ENCODE results near the gene GPS1. TPM values are rescaled to one million over a fixed set of nuclear protein-coding genes. Genes with fewer than 3 reads are reported as not detected.

GPS1 gene
- total and polyA plus RNA-seq, 10 of the 15 experiments (the other 5 are each of a cell fraction or from before 2014, with no cell fraction given), result 2.2 to 146 (median 77.7) TPM

DNA sequence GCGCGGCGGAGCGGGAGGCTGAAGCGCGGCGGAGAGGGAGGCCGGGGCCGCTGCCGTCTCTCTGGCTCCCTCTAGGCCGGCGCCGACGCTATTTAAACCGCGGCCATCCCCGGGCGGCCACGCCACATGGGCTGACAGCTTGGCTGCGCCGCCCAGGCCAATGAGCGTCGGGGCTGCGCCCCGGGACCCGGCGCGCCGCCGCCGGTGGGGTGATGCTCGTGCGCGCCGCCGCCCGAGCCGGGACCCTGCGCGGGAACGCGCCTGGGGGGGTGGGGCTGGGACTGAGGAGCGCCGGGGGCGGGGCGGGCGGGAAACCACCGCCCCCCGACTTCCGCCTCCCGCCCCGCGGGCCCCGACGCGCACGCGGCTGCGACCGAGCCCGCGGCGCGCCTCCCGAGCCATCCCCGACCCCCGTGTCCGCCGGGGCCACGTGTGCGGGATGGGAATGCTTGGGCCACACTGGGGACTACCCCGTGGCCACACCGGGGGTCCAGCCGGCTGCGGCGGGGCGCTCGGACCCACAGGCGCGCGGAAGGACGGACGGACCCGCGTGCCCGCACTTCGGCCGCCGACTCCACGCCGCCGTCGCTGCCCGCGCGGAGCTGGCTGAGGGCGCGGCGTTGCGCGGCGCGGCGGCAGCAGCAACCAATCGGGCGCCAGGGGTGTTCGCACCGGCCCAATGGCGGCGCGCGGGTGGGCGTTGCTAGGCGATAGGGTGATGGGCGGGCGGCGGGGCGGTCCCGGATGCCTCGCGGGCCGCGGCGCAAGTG lies 46.7 kb downstream of the GPS1 start, which contains the start of gene FASN (continued):
- TF ChIP-seq, protein P1, sequence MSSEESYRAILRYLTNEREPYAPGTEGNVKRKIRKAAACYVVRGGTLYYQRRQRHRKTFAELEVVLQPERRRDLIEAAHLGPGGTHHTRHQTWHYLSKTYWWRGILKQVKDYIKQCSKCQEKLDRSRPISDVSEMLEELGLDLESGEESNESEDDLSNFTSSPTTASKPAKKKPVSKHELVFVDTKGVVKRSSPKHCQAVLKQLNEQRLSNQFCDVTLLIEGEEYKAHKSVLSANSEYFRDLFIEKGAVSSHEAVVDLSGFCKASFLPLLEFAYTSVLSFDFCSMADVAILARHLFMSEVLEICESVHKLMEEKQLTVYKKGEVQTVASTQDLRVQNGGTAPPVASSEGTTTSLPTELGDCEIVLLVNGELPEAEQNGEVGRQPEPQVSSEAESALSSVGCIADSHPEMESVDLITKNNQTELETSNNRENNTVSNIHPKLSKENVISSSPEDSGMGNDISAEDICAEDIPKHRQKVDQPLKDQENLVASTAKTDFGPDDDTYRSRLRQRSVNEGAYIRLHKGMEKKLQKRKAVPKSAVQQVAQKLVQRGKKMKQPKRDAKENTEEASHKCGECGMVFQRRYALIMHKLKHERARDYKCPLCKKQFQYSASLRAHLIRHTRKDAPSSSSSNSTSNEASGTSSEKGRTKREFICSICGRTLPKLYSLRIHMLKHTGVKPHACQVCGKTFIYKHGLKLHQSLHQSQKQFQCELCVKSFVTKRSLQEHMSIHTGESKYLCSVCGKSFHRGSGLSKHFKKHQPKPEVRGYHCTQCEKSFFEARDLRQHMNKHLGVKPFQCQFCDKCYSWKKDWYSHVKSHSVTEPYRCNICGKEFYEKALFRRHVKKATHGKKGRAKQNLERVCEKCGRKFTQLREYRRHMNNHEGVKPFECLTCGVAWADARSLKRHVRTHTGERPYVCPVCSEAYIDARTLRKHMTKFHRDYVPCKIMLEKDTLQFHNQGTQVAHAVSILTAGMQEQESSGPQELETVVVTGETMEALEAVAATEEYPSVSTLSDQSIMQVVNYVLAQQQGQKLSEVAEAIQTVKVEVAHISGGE (CRISPR knock-in tag; IDR thresholded peaks at IDR 0.05), result no peak

DNA sequence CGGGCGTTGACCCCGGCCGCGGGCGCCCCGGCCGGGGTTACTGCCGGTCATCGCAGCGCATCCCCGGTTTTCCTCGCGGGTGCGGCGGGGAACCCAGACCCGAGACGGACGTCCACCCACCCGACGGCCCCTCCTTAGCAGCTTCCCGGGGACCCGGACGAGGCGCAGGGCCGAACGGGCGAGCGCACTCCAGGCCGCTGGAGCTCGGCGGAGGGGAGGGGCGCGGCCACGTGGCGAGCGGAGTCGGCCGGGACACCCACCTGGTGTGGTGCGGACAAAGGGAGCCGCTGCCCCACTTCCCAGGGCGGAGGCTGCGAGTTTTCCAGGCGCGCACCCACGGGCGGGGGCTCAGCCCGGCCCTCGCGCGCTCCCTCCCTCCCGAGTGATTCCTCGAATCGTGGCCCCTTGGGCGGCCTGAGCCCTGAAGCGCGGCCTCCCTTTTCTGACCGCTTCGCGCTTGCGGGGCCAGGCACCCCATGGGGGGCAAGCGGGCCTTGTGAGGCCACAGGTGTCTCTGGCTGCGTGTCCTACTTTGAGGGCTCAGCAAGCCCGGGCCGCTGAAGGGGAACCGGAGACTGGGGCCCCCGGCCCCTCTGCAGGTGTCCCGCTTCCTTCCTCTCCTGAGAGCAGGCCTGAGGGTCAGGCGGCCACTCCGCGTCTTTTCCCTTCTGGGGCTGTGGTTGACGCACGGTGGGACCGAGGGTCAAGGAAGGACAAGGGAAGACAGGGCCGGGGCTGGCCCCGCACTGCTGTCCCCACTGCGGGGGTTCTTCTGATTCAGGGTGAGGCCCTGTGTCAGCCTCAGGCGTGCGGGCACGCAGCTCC lies 47.5 kb downstream of the GPS1 start:
- peaks cover 47% of the 10 kb centered on the region for H3K79me2 ChIP-seq (ENCODE audit: control insufficient read depth, insufficient read depth, low read length)
- peak overlapping the region; percentile 95 for H3K9ac ChIP-seq (ENCODE audit: control insufficient read depth, insufficient read depth, low read length)
- H3K36me3 ChIP-seq (ENCODE audit: control insufficient read depth in 2 of 2, insufficient read depth in 2 of 2, low read length in 1 of 2), result peaks cover 3 to 14% of the 10 kb centered on the region in 2 experiments; a peak in 3 of 4 replicates
- DNase-seq (ENCODE audit: low read depth, low spot score) (no peak), FAIRE-seq (no peak), ATAC-seq (peak; percentile 40)
- WGBS (ENCODE audit: insufficient coverage, insufficient replicate concordance, low lambda C conversion rate, missing lambda C conversion rate), result under 1% methylated on average over 73 of the region's 80 CpGs
- no peaks in the 10 kb centered on the region for H3K9me3 ChIP-seq (replicated peaks; ENCODE audit: control insufficient read depth, insufficient read depth, low read length)
- TSS peak; percentile 86 for BruUV-seq (replicated peaks)
- ChIA-PET RAD21 (ENCODE audit: unreplicated experiment) (interaction anchor here (0.5 to 1.2 kb wide), 3 partner anchors 7 to 393 kb away, joined by 3 to 4 read pairs (median 3); partner anchors contain the start of gene DCXR), POLR2A (interaction anchor here (0.5 to 2.3 kb wide), 3 partner anchors 16 to 432 kb away, joined by 3 to 9 read pairs (median 8); partner anchors contain the start of genes CENPX and LRRC45), CTCF (interaction anchor here (0.6 to 2.4 kb wide), 2 partner anchors 61 to 68 kb away, joined by 3 to 7 read pairs; partner anchors contain the start of genes DCXR and RAC3), SMC1A (ENCODE audit: uncharacterized antibody, unreplicated experiment) (no interaction called here)
- in situ Hi-C loops (cut with MboI) (no loop called here), intact Hi-C loops (cut with micrococcal nuclease; ENCODE audit: unreplicated experiment) (loop anchor here (1.0 to 5.0 kb wide), 3 partner anchors 47 to 238 kb away; partner anchors contain the start of genes DCXR, GPS1 and RFNG)
- no peaks in the 10 kb centered on the region for H3K27me3 ChIP-seq (replicated peaks in 1 of 2; ENCODE audit: control insufficient read depth in 2 of 2, insufficient read depth in 2 of 2, low read length in 1 of 2)
- H3K4me2 ChIP-seq (ENCODE audit: control insufficient read depth, insufficient read depth), result peak overlapping the region; percentile 96
- H3K27ac ChIP-seq (ENCODE audit: control insufficient read depth, insufficient read depth), result peak overlapping the region; percentile 93
- H2AFZ ChIP-seq (ENCODE audit: control insufficient read depth, low read depth, low read length), result peak overlapping the region; percentile 92
- peaks cover 17% of the 10 kb centered on the region for H3K4me1 ChIP-seq (ENCODE audit: control insufficient read depth, insufficient read depth, low read length)
- H3K4me3 ChIP-seq, result peak overlapping the region; percentile 65
- no peaks in the 10 kb centered on the region; the same call in 1 of the 2 replicates for H4K20me1 ChIP-seq (ENCODE audit: control insufficient read depth, insufficient read depth)
- TF ChIP-seq CBX3 (IDR thresholded peaks at IDR 0.05; ENCODE audit: borderline replicate concordance, low read depth) (no peak), SIX5 (IDR thresholded peaks at IDR 0.05; ENCODE audit: low read depth, low read length, severe bottlenecking) (no peak), CREM (IDR thresholded peaks at IDR 0.05; ENCODE audit: low read depth) (0 out of 2 replicates have a peak, but pooled peaks have one; percentile 4), CBX5 (IDR thresholded peaks at IDR 0.05; ENCODE audit: low read depth) (no peak), ZBED1 (IDR thresholded peaks at IDR 0.05; ENCODE audit: borderline replicate concordance) (no peak), ETV6 (conservative IDR thresholded peaks at IDR 0.05 in 1 of 2, IDR thresholded peaks at IDR 0.05 in 1 of 2; ENCODE audit: borderline replicate concordance in 1 of 2, low read depth in 1 of 2) (no peak)
- TF ChIP-seq, protein P2, sequence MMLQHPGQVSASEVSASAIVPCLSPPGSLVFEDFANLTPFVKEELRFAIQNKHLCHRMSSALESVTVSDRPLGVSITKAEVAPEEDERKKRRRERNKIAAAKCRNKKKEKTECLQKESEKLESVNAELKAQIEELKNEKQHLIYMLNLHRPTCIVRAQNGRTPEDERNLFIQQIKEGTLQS (IDR thresholded peaks at IDR 0.05; ENCODE audit: borderline replicate concordance, extremely low read depth, low read depth, low read length), result no peak
- TF ChIP-seq, protein P3, sequence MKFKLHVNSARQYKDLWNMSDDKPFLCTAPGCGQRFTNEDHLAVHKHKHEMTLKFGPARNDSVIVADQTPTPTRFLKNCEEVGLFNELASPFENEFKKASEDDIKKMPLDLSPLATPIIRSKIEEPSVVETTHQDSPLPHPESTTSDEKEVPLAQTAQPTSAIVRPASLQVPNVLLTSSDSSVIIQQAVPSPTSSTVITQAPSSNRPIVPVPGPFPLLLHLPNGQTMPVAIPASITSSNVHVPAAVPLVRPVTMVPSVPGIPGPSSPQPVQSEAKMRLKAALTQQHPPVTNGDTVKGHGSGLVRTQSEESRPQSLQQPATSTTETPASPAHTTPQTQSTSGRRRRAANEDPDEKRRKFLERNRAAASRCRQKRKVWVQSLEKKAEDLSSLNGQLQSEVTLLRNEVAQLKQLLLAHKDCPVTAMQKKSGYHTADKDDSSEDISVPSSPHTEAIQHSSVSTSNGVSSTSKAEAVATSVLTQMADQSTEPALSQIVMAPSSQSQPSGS (IDR thresholded peaks at IDR 0.05; ENCODE audit: low read length), result no peak
